Stimulated activated CD8-positive, alpha-beta memory T cell treated with anti-CD3 and anti-CD28 coated beads, Interleukin-4, amount 100 ng/mL, for 4 hours (primary cell): Measurements from ENCODE around the gene NTM.

Source experiments
- DNase-seq, 2 donors: peaks; one replicate each; pipeline ENCODE4 v3.0.0-alpha.2; 2020; ENCODE audit warnings: low read depth in 2 of 2, low spot score in 1 of 2

NTM gene

GRCh38 chr11:131760091-131761061 is 390.0 kb downstream of the NTM start:
- no peak for DNase-seq

- no peak for DNase-seq
Measured at GRCh38 chr11:131762346-131763110, 392.1 kb downstream of the NTM start.

GRCh38 chr11:131763193-131763890 is 392.9 kb downstream of the NTM start:
- no peak for DNase-seq

- no peak for DNase-seq
Measured at GRCh38 chr11:131764126-131764525, 393.7 kb downstream of the NTM start.

- no peak for DNase-seq
Measured at GRCh38 chr11:131764649-131765048, 394.2 kb downstream of the NTM start.

- no peak for DNase-seq
Measured at GRCh38 chr11:131766637-131767036, 396.2 kb downstream of the NTM start.

- no peak for DNase-seq
Measured at GRCh38 chr11:131767421-131767820, 397.0 kb downstream of the NTM start.

- DNase-seq, result no peak
Measured at GRCh38 chr11:131770801-131771200, 400.4 kb downstream of the NTM start.

GRCh38 chr11:131771471-131771870 is 401.1 kb downstream of the NTM start:
- no peak for DNase-seq

GRCh38 chr11:131773626-131774025 is 403.2 kb downstream of the NTM start:
- no peak for DNase-seq

- DNase-seq, result no peak
Measured at GRCh38 chr11:131776211-131776610, 405.8 kb downstream of the NTM start.

GRCh38 chr11:131785801-131786200 is 415.4 kb downstream of the NTM start:
- no peak for DNase-seq

- no peak for DNase-seq
Measured at GRCh38 chr11:131787119-131787518, 416.7 kb downstream of the NTM start.

GRCh38 chr11:131790586-131790985 is 420.2 kb downstream of the NTM start:
- DNase-seq, result no peak

- DNase-seq, result no peak
Measured at GRCh38 chr11:131792243-131792642, 421.8 kb downstream of the NTM start.

GRCh38 chr11:131796089-131796488 is 425.7 kb downstream of the NTM start:
- DNase-seq, result no peak

- no peak for DNase-seq
Measured at GRCh38 chr11:131796541-131796940, 426.1 kb downstream of the NTM start.

GRCh38 chr11:131800452-131800851 is 430.0 kb downstream of the NTM start:
- DNase-seq, result no peak

GRCh38 chr11:131802440-131803115 is 432.2 kb downstream of the NTM start:
- no peak for DNase-seq

GRCh38 chr11:131807876-131808275 is 437.5 kb downstream of the NTM start:
- DNase-seq, result no peak

GRCh38 chr11:131808470-131808869 is 438.1 kb downstream of the NTM start:
- DNase-seq, result no peak
